NCI-H82 (cell line): ENCODE results near the gene ENPP1.

ENCODE experiments used
- DNase-seq: peaks from one replicate; lab custom pipeline; 2025; lab: John Stamatoyannopoulos, UW

ENPP1 gene

DNA sequence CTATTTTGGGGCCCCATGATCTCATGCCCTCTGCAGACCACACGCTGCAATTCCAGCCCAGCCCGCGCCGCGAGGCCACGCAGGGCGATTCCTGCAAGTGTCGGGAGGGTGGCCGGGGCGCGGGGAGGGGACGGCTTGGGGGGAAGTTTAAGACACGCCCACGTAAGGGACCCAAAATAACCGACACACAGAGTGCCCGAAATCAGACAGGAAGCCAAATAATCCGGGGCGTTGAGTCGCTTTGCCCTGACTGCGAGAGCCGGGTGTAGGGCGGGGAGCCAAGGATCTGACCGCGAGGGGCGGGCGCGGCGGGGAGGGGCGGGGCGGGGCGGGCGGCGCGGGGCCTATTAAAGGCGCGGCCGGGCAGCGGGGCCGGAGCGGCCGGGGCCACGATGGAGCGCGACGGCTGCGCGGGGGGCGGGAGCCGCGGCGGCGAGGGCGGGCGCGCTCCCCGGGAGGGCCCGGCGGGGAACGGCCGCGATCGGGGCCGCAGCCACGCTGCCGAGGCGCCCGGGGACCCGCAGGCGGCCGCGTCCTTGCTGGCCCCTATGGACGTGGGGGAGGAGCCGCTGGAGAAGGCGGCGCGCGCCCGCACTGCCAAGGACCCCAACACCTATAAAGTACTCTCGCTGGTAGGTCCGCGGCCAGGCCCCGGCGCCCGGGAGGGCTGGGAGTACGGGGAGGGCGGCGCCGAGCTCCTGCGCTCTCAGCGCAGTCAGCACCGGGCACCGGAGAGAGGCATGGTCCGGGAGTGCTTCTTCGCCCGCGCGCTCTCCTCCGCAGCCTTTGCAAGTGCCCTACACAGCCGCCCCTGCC lies at the start of gene ENPP1:
Gene ENPP1 (plus strand): TSS at position 377 of the 816 bp plus-strand sequence. CDS start 16 bp downstream, at position 393.
- peak; percentile 61 for DNase-seq

DNA sequence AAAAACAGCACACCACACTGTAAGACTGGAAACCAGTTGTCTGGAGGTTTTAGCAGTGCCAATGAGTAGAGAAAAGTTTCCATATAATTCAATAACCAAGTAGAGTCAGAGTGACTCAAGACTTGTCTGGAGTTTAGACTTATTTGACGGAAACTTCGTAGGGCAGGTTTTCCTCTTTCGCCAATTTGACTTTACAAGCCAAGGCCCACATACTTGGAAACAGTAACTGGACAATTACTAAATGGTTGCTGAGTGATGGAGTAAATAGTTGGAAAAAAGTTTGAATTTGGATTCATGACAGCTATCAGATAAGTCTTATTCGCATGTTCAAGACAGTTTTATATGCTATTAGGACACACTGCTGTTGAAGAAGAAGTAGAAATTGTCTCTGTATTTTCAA lies 48.9 kb upstream of the ENPP1 start:
- DNase-seq: no peak

DNA sequence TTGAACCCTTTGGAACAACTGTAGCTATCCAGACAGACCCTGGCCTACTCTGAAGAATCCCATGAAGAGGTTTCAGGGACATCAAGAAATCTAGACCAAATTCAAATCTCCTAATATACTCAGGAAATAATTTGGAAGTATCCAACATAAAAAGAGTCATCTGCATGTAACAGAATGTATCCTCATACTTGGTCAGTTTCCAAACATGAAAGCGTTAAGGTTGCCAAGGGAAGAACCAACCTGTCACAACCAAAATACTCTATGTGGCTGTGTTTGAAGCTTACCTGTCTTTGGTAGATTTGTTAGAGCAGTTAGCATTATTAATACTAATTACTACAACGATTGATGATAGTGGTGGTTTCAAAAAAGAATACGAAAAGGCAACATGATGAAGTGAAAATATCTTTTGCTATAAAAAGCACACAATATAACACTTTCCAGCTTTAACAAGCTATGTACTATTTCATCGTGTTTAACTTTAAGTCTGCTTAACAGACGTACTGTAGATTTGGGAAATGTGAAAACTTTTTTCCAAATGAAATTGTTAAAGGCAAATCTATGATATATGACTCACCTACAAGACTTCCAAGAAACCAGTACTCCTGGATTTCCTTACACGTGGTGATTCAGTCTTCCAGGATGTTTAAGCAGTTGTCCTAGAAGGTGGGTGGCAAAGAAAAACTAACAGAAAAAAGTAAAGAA lies 46.6 kb upstream of the ENPP1 start:
- DNase-seq: no peak

DNA sequence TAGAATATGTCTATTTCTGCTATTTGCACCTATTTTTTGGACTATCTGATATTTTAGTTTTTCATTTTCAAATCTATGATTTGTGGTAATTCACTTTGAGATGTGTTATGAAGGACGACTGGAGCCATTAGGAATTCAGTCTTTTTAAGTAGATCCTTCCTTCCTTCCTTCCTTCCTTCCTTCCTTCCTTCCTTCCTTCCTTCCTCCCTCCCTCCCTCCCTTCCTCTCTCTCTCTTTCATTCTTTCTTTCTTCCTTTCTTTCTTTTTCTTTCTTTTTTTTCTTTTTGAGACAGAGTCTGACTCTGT lies 46.1 kb upstream of the ENPP1 start:
- DNase-seq: no peak

DNA sequence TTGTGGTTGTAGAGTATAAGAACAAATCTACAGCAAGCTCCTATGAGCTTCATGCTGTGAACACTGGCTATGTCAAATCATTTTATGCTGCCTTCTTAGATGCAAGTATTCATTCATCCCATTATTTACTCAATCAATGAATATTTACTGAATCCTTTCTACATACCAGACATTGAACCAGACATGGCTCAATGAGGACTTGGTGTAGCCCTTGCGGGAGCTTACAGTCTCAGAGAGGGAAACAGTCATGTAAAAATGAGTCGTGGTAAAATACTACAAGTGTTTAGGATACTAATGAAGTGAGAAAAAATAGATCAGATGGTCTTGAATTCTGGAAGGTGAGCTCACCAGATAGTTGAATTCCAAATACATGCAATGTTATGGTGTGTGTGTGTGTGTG lies 44.8 kb upstream of the ENPP1 start:
- no peak for DNase-seq

DNA sequence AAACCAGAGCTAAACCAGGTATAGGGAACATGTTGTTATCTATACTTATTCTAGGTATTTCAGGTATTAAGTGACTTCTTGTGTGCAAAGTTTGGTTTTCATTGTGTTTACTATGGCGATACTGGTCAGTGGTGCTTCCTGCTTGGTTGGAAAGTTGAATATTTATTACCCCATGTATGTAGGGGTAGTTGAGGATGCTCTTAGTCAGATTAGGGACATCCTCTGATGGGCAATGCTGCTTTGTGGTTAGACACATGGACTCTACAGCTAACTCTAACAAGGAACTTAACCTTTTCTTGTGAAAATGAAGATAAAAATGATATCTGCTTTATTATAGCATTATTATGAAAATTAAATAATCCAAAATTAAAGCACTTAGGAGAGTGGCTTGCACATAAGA lies 44.1 kb upstream of the ENPP1 start:
- no peak for DNase-seq

DNA sequence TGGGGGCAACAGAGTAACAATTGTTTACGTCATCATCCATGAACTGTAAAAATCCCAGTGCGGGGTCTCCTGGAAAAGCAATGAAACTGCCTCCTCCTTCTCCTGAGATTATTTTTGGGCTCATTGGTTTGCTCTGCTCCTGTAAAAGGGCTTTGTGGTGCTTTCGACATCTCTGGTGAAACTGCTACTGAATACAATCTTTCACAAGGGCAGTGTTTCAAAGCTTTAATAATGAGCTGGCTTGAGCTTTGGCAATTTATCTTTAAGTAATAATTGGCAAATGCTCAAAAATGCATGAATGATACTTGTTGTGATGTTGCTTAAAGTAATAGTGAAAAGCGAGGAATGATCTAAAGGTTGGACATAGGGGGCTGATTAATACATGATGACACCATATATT lies 43.5 kb upstream of the ENPP1 start:
- no peak for DNase-seq

DNA sequence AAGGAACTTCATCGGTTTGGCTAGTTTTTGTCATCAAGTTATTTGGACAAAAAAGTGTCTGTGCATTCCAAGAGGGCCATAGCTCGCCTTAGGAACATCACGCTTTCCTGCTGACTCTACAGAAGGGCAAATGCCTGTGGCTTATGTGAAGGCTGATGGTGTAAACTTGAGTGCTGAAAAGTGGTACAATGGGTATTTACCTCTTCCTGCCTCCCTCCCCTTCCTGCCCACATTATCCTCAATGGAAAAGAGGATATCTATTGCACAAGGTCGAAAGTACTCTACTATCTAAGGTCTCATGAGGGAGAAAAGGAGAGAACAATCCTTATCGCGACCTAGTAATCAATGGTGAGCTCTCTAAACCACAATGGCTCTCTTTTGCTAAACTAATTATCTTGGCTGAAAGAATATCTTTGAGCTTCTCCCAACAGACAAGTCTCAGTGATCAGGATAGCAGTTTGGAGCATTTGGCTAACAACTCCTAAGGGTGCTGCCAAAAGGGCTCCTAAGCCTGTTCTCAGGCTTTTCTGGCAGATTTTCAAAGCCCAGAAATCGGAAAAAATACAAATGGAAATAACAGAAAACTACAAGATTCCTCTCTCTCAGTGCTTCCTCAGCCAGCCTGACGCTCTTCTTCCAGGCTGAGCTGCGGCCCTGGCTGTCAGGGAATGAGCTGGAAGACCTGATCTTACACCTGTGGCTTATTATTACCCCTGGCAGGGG lies 42.6 kb upstream of the ENPP1 start:
- no peak for DNase-seq

DNA sequence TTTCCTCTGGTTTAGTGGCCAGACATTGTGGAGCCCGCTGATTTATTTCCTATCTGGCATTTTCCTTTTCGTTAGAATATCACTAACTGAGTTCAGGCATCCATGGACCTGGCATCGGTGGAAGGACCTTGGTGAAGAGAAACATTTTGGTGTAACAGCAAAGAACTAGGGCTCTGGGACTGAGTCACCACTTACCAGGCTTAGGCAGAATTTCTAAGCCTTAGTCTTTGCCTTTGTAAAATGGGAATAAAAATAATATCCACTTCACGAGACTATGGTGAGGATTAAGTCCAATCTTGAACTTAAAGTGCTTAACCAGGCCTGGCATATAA lies 42.0 kb upstream of the ENPP1 start:
- DNase-seq: no peak

DNA sequence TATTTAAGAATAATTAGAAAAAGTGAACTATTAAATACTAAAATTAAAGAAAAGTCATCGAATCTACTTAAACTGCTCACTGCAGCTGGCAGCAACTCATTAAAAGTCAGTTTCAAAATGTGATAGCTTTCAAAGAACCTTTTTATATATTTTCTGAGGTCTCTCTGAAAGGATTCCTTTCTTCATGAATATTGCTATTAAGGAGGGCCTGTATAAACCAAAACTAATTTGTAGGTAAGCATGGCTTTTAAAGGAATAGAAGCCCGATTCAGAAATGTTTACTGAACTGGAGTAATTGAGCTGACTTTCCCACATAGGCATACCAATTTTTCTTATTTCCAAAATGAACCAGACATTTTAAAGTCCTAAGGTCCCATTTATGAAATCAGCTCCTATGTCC lies 41.2 kb upstream of the ENPP1 start:
- DNase-seq: no peak

DNA sequence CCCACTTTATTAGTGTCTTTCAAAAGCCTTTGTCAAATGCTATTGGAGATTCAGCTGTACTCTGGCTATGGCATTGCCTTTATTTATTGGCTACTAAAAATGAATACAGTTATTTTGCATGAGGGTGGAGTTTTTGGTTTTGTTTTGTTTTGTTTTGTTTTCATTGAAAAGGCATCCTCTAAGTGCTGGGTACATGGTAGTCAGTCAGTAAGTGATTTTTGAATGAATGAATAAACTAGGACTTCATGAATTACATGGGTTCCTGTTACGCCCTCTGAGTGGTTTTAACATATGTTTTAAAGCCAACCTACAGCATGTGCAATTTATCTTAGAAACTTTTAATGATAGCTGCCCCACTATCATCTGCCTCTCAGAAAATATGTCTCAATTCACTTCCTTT lies 38.9 kb upstream of the ENPP1 start:
- no peak for DNase-seq

DNA sequence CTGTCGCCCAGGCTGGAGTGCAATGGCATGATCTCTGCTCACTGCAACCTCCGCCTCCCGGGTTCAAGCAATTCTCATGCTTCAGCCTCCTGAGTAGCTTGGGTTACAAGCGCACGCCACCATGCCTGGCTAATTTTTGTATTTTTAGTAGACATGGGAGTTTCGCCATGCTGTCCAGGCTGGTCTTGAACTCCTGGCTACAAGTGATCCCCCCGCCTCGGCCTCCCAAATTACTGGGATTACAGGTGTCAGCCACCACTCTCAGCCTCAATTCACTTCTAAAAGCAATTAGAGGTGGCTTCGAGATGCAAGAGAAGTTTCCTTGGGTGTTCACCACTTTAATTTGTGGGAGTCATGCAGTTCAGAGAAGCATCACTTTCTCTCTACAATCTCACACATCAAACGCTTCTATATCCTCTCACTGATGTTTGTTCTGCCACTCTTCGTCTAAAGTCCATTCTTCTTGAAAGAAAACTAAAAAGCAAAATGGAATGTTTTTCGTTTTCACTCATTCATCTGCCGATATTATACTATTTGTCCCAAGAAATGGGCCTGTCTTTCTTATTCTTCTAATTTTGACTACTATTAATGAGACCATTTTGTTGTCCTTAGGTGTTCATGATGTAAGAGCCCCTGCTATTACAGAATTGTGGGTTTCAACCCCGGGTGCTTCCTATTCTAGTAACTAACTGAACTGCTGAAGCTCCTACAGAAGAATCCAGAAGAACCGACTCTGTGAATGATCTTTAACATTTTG lies 38.3 kb upstream of the ENPP1 start:
- DNase-seq: no peak

DNA sequence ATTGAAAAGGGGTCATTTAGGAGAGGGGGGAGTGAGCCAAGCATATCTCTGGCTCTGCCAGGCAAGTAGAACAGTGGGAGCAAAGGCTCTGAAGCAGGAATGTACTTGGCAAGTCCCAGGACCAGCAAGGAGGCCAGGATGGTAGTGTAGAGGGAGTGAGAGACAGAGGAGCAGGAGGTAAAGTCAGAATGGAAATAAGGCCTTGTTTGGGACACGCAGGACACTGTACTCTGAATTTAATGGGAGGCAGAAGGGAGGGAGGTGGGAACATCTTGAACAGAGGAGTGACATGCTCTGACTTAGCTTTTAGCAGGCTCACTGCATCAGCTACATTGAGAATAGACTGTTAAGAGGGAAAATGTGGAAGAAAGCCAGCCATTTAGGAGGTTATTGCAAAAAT lies 37.0 kb upstream of the ENPP1 start:
- DNase-seq: no peak

DNA sequence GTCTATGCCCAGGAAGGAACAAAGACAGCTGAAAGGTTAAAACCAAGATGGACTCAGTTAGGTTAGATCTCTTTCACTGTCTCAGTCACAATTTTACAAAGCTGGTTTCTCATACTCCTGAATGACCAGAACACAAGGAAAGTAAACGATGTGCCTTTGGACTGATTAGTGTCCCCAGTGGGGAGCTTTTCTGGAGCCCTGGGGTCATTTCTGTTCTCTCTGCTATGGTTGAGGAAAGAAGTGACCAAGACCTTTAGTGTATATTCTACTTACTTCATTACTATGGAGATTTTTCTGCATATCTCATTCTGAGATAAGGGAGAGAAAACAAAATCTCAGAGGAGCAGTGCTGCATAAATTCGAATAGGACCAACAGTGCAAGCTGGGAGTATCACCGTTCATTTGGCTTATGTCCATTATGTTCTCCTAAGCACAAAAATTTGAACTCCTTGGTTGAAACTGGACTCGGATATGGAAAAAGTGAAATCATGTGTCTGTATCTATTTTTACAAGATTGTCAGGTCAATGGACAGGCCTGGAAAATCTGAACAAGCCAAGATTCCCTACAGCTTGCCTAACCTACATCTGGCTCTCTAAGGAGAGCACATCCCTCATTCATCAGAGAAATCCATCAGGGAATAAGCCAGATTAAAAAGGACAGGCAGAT lies 34.4 kb upstream of the ENPP1 start:
- no peak for DNase-seq

DNA sequence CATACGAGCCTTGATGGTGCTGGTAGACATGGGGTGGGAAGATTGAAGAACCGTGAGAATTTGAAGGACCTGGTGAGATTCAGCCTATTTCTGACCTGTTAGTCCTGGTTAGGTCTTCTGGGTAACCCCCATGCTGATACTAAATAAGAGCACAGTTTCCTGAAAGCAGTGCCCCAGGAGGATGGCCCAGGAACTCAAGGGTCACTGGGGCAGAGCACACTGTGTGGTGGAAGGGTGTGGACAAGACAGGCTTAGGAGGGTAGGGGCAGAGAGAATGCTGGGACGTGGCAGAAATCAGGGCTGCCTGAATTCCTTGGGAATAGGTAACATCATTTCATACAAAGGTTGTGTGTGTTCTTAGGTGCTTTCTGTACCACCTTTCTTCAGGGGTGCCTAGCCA lies 31.9 kb upstream of the ENPP1 start:
- no peak for DNase-seq

DNA sequence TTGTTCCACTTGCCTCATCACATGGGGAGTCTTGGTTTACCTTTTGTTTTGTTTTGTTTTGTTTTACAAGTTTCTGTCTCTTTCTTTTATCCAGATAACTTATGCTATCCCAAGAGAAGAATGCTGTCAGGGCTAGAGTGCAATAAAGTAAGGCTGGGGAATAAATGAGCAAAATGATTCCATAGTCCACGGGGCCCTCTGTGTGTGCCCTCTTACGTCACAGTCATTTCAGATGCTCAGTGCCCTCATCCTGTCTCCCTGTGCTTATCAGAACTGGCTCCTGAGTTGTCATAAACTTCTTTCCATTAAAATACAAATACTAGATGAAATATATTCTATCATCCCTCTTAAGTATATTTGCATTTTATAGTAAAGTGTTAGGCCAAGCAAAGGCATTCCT lies 30.8 kb upstream of the ENPP1 start:
- no peak for DNase-seq

DNA sequence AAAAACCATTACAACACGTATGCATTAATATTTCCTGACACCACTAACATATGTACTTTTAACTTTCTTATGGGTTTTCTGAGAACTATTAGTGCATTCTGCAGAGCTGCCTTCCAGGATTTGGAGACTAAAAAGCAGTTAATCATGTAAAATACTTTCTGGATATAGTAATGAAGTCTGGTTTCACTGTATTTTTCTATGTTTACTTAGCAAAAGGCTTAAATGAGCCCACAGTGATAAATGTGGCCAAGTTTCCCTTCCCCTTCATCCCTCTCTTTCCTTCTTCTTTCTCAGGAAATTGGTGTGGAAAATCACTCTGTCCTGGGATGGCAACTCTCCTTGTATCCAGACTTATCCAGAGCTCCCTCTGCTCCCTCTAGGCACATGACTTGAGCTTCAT lies 29.7 kb upstream of the ENPP1 start:
- DNase-seq: no peak

DNA sequence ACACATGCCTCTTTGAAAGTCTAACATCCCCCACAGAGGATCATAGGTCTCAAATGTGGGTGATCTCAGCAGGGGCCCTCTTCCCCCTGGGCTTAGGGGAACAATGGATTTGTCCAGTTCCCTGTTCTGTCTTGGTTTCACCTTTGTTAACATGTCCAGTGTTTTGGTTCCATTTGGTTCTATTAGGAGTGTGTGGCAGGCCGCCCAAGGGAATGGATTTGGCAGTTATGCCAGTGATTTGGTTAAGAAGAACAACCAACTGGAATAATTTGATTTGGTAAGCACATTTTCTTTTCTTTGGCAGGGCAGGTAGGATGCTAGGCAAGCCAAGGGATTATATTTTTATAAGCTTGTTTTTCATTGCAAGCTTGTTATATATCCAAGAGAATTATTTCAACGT lies 28.5 kb upstream of the ENPP1 start:
- DNase-seq: no peak

DNA sequence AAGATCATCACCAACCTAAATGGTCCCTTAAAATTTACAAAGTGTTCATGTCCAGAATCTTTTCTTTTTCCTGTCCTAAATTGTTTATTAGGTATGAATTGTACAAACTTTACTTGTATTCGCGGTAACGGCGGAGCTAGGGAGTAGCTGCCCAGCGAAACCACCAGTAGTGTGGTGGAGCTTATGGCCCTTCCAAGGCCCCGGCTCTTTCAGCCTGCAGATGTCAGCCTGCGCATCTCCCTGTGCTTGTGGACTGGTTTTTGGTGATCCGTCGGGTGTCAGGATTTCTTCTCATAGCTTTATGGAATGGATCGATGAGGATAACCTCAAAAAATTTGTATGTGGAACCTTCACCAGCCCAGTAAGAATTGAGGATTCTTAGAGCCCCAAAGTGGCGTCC lies 27.2 kb upstream of the ENPP1 start:
- no peak for DNase-seq

DNA sequence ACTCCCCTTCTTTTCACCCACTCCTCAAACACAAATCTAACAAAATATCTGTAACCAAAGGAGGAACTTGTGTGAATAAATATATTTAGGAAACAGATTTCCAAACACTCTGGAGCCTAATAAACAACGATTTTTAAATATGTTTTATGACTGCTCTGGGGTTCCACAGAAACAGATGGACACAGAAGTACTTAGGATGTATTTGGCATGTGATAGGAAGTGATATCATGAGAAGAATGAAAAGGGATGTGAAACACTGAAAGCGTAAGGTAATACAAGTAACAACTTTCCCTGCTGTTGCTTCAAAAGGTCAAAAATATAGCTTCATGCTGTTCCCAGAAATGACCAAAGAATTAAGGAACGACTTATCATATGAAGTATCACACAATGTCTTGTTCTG lies 26.1 kb upstream of the ENPP1 start:
- no peak for DNase-seq

DNA sequence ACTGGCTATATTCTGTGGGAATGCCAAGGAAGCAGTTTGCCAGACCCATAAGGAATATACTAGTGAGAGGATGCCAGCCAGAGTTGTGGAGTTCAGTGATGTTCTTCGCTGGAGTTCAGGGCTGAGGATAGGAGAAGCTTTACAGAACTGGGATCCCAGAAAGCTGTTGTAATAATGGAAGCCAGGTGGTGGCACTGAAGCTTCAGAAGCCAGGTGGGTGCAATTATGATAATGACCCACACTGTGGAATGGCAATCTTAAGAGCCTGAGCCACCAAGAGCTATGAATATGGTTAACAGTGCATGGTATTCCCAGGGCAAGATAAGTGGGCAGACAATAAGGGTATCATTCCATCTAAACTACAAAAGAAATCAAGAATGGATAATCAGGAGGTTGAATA lies 25.1 kb upstream of the ENPP1 start:
- DNase-seq: no peak

DNA sequence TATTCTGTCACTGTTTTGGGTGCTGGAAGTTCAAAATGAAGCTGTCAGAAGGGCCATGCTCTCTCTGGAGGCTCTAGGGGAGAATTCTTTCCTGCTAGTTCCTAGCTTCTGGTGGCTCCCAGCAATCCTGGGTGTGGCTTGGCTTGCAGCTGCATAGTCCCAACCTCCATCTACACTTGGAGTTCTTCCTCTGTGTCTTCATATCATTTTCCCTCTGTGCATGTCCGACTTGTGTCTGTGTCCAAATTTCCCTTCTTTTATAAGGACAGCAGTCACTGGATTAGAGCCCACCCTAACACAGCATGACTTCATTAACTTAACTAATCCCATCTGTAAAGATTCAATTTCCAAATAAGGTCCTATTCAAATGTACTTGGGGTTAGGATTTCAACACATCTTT lies 23.3 kb upstream of the ENPP1 start:
- DNase-seq: no peak
